Mammary epithelial cell (primary cell): Measurements from ENCODE around the gene GALM.

Experiments used
- CTCF ChIP-seq, 2 donors: IDR thresholded peaks in 1 of 2; conservative IDR thresholded peaks in 1 of 2; 2 replicates each; pipeline ENCODE4 v1.5.1; 2011 to 2012; ENCODE audit warnings: inconsistent platforms in 2 of 2, low read length in 2 of 2, mild to moderate bottlenecking in 2 of 2, control low read depth in 1 of 2, low read depth in 1 of 2; ENCODE audit not compliant: insufficient read depth in 1 of 2; ENCODE audit errors: extremely low read depth in 1 of 2
- EZH2 ChIP-seq: IDR thresholded peaks from 2 replicates; pipeline ENCODE4 v1.6.1; 2012; ENCODE audit warnings: low read length, inconsistent platforms, borderline replicate concordance

GRCh38 chr2:38620282-38620977, 45.5 kb upstream of the GALM start:
- TF ChIP-seq EZH2 (no peak), CTCF (conservative IDR thresholded peaks at IDR 0.05 in 1 of 2, IDR thresholded peaks at IDR 0.05 in 1 of 2; ENCODE audit: extremely low read depth in 1 of 2, insufficient read depth in 1 of 2, low read depth in 1 of 2, low read length in 2 of 2) (no peak)
